ENCODE data around the gene CCDC12. TPM values are rescaled to one million over a fixed set of nuclear protein-coding genes. Genes with fewer than 3 reads are reported as not detected.

CCDC12 gene
- total and polyA plus RNA-seq, 3 experiments from 2014 or later: 56.4 to 114 (median 59.8) TPM

DNA sequence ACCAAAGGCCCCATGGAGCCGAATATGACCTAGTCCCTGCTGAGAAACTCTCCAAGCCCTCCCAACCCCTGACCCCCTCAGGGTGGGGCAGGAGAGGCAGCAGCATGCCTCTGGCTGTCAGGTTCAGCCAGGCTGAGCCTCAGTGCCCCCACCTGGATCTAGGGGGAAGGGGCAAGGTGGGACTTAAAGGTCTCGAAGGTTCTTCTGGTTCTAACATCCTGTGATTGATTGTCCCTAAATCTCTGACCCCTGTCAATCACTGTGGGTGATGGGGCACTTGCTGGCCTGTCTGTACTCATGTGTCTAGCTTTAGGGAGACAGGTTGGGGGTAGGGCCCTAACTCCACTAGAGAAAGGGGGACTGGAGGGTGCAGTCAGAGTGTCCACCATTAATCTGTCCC is 16.7 kb upstream of the CCDC12 start:
- no peak for DNase-seq
- H3K27ac ChIP-seq (ENCODE audit: low read depth, low read length): no peak overlapping the region
- Mint-ChIP-seq H3K27me3 (no peaks in the 10 kb centered on the region), H3K36me3 (peaks cover 0 to 84% (median 8%) of the 10 kb centered on the region in 3 donors), H3K4me1 (peaks cover 36 to 63% (median 37%) of the 10 kb centered on the region in 3 donors), H3K9me3 (no peaks in the 10 kb centered on the region), H3K4me3 (no peak overlapping the region), H3K27ac (peak overlapping the region in 3 of 8 donors; percentile 43 to 89 (median 63))
- ChIA-PET POLR2A (no interaction called here), CTCF (no interaction called here)
- H3K4me1 ChIP-seq (ENCODE audit: insufficient read depth, low read length): peaks cover 21% of the 10 kb centered on the region
- no peaks in the 10 kb centered on the region for H3K9me3 ChIP-seq (ENCODE audit: low read length)
- H3K4me3 ChIP-seq (ENCODE audit: low read length): no peak overlapping the region
- no peaks in the 10 kb centered on the region for H3K27me3 ChIP-seq (ENCODE audit: insufficient read depth, low read length, poor library complexity, severe bottlenecking)
- H3K36me3 ChIP-seq (ENCODE audit: insufficient read depth, low read length): peaks cover 19% of the 10 kb centered on the region

GRCh38 chr3:46992231-46992630 is 15.7 kb upstream of the CCDC12 start:
- Histone ChIP-seq H3K4me1 (ENCODE audit: insufficient read depth, low read length) (peaks cover 28% of the 10 kb centered on the region), H3K27me3 (ENCODE audit: insufficient read depth, low read length, poor library complexity, severe bottlenecking) (no peaks in the 10 kb centered on the region), H3K36me3 (ENCODE audit: insufficient read depth, low read length) (peaks cover 22% of the 10 kb centered on the region), H3K4me3 (ENCODE audit: low read length) (no peak overlapping the region), H3K27ac (ENCODE audit: low read depth, low read length) (no peak overlapping the region), H3K9me3 (ENCODE audit: low read length) (no peaks in the 10 kb centered on the region)
- Mint-ChIP-seq H3K27me3 (no peaks in the 10 kb centered on the region), H3K4me1 (peaks cover 40 to 63% (median 40%) of the 10 kb centered on the region in 3 donors), H3K36me3 (peaks cover 0 to 77% (median 8%) of the 10 kb centered on the region in 3 donors), H3K4me3 (peak overlapping the region in 1 of 7 donors; percentile 11), H3K27ac (peak overlapping the region in 5 of 8 donors; percentile 15 to 89 (median 30)), H3K9me3 (no peaks in the 10 kb centered on the region)
- DNase-seq: no peak
- POLR2A ChIA-PET: no interaction called here
- CTCF ChIA-PET: no interaction called here

DNA sequence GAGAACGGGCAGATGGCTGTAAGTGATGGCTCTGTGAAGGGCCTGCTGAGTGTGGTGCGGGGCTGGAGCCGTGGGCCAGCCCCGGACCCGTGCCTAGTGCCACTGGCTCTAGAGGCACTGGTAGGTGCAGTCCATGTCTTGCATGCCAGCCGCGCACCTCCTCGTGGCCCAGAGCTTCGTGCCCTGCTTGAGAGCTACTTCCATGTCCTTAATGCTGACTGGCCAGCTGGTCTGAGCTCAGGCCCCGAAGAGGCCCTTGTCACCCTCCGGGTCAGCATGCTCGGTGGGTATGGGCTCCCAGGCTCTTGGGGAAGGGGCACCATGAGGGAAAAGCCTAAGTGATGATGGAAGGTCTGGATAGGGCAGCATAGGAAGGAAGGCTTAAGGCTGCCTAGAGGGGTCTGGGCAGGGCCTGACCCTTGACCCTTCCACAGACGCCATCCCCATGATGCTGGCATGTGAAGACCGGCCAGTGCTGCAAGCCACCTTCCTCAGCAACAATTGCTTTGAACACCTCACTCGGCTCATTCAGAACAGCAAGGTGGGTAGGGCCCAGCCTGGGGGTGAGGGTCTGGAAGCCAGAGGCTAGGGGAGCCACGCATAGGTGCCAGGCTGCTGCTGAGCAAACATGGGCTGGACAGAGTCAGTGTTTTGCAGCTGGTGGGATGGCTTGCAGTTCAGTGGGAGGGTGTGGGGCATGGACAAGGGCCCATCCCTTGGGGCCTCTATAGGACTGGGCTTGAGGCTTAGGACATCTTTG is 15.0 kb upstream of the CCDC12 start:
- DNase-seq: no peak
- H3K27ac Mint-ChIP-seq: peak overlapping the region in 3 of 8 donors; percentile 34 to 92 (median 38)
- no peaks in the 10 kb centered on the region for H3K9me3 Mint-ChIP-seq
- Histone ChIP-seq H3K4me1 (ENCODE audit: insufficient read depth, low read length) (peaks cover 34% of the 10 kb centered on the region), H3K27me3 (ENCODE audit: insufficient read depth, low read length, poor library complexity, severe bottlenecking) (no peaks in the 10 kb centered on the region), H3K9me3 (ENCODE audit: low read length) (no peaks in the 10 kb centered on the region), H3K36me3 (ENCODE audit: insufficient read depth, low read length) (peaks cover 22% of the 10 kb centered on the region), H3K4me3 (ENCODE audit: low read length) (no peak overlapping the region), H3K27ac (ENCODE audit: low read depth, low read length) (no peak overlapping the region)
- H3K36me3 Mint-ChIP-seq: peaks cover 0 to 72% (median 8%) of the 10 kb centered on the region in 3 donors
- H3K4me3 Mint-ChIP-seq: no peak overlapping the region
- CTCF ChIA-PET: no interaction called here
- H3K27me3 Mint-ChIP-seq: no peaks in the 10 kb centered on the region
- peaks cover 40 to 63% (median 41%) of the 10 kb centered on the region in 3 donors for H3K4me1 Mint-ChIP-seq
- POLR2A ChIA-PET: no interaction called here

DNA sequence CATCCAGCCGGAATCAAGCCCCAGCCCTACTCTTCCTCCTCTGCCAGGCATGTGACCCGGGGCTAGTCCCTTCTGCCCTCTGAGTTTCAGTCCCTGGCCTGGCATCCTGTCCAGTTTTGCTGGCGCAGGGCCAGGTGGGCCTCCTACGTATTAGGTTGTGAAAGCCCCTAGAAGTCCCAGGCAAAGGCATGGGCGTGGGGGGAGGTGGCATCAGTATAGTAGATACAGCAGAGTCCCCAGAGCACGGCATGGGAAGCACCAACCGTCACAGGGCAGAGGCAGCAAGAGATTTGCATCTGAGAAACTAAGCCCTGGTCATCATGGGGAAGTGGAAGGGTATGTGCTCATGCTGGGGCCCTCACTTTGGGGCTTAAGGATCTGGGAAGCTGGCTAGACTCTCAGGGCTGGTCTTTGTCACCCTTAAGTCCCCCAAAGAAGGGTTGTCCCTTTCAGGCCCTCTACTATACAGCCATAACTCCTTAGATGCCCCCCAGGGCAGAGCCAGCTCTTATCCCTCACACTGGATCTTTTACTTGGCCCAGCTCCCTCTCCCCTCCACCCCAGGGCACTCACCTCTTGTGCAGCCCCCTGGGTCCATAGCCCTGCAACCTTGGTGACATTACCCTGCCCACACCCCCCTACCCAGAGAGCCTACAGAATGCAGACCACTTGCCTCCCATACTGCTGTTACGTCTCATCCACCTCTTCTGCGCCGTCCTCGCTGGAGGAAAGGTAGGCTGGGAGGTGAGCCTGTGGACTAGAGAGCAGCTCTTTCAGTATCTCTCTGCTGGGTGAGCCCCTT is 14.2 kb upstream of the CCDC12 start:
- H3K36me3 ChIP-seq (ENCODE audit: insufficient read depth, low read length): peaks cover 22% of the 10 kb centered on the region
- H3K4me1 ChIP-seq (ENCODE audit: insufficient read depth, low read length): peaks cover 42% of the 10 kb centered on the region
- CTCF ChIA-PET: no interaction called here

GRCh38 chr3:46989146-46989810 is 12.7 kb upstream of the CCDC12 start:
- Mint-ChIP-seq H3K4me1 (peaks cover 60 to 79% (median 63%) of the 10 kb centered on the region in 3 donors), H3K27me3 (no peaks in the 10 kb centered on the region), H3K36me3 (peaks cover 0 to 58% (median 5%) of the 10 kb centered on the region in 3 donors), H3K4me3 (peak overlapping the region in 6 of 7 donors; percentile 36 to 69 (median 59)), H3K9me3 (no peaks in the 10 kb centered on the region), H3K27ac (peak overlapping the region; percentile 73 to 96 (median 93))
- Histone ChIP-seq H3K36me3 (ENCODE audit: insufficient read depth, low read length) (peaks cover 22% of the 10 kb centered on the region), H3K4me1 (ENCODE audit: insufficient read depth, low read length) (peaks cover 57% of the 10 kb centered on the region), H3K27me3 (ENCODE audit: insufficient read depth, low read length, poor library complexity, severe bottlenecking) (no peaks in the 10 kb centered on the region), H3K27ac (ENCODE audit: low read depth, low read length) (peak overlapping the region; percentile 84), H3K4me3 (ENCODE audit: low read length) (no peak overlapping the region), H3K9me3 (ENCODE audit: low read length) (no peaks in the 10 kb centered on the region)
- no peak for DNase-seq
- ChIA-PET CTCF (interaction anchor here (2.5 kb wide), 1 partner anchor 9 kb away, joined by 13 read pairs; no protein-coding TSS in a partner anchor), POLR2A (no interaction called here)

More for the DNA sequence above, 14.2 kb upstream of the CCDC12 start:
- no peak for DNase-seq
- H3K27ac ChIP-seq (ENCODE audit: low read depth, low read length): no peak overlapping the region
- POLR2A ChIA-PET: no interaction called here
- Mint-ChIP-seq H3K36me3 (peaks cover 0 to 71% (median 8%) of the 10 kb centered on the region in 3 donors), H3K27me3 (no peaks in the 10 kb centered on the region), H3K4me1 (peaks cover 48 to 70% (median 48%) of the 10 kb centered on the region in 3 donors), H3K4me3 (peak overlapping the region in 1 of 7 donors; percentile 24), H3K9me3 (no peaks in the 10 kb centered on the region), H3K27ac (peak overlapping the region; percentile 38 to 95 (median 75))
- H3K9me3 ChIP-seq (ENCODE audit: low read length): no peaks in the 10 kb centered on the region
- no peaks in the 10 kb centered on the region for H3K27me3 ChIP-seq (ENCODE audit: insufficient read depth, low read length, poor library complexity, severe bottlenecking)
- no peak overlapping the region for H3K4me3 ChIP-seq (ENCODE audit: low read length)

DNA sequence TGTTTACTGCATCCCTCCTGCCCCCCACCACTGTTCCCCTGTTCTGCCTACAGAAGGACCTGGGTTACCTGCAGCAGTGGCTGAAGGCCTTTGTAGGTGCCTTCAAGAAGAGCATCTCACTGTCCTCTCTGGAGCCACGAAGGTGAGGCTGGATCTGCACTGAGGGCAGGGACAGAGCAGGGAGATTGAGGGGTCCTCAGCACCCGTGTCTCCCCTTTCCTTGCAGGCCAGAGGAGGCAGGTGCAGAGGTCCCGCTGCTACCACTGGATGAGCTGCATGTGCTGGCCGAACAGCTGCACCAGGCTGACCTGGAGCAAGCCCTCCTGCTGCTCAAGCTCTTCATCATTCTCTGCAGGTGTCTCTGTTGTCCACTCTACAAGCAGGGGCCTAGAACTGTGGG is 12.1 kb upstream of the CCDC12 start:
- Histone ChIP-seq H3K36me3 (ENCODE audit: insufficient read depth, low read length) (peaks cover 22% of the 10 kb centered on the region), H3K9me3 (ENCODE audit: low read length) (no peaks in the 10 kb centered on the region), H3K4me3 (ENCODE audit: low read length) (peak overlapping the region; percentile 39), H3K4me1 (ENCODE audit: insufficient read depth, low read length) (peaks cover 59% of the 10 kb centered on the region), H3K27me3 (ENCODE audit: insufficient read depth, low read length, poor library complexity, severe bottlenecking) (no peaks in the 10 kb centered on the region), H3K27ac (ENCODE audit: low read depth, low read length) (peak overlapping the region; percentile 84)
- peak overlapping the region; percentile 33 to 90 (median 66) for H3K4me3 Mint-ChIP-seq
- DNase-seq: no peak
- no peaks in the 10 kb centered on the region for H3K27me3 Mint-ChIP-seq
- ChIA-PET CTCF (interaction anchor here (1.8 to 2.5 kb wide), 2 partner anchors 10 to 41 kb away, joined by 8 to 13 read pairs; no protein-coding TSS in a partner anchor), POLR2A (interaction anchor here (1.8 kb wide), 2 partner anchors 10 to 12 kb away, joined by 9 read pairs; partner anchors contain the start of genes CCDC12 and NBEAL2)
- peaks cover 0 to 52% (median 5%) of the 10 kb centered on the region in 3 donors for H3K36me3 Mint-ChIP-seq
- no peaks in the 10 kb centered on the region for H3K9me3 Mint-ChIP-seq
- peaks cover 62 to 81% (median 68%) of the 10 kb centered on the region in 3 donors for H3K4me1 Mint-ChIP-seq
- H3K27ac Mint-ChIP-seq: peak overlapping the region in 7 of 8 donors; percentile 73 to 96 (median 94)

- Mint-ChIP-seq H3K27ac (peak overlapping the region; percentile 73 to 97 (median 94)), H3K36me3 (peaks cover 0 to 47% (median 5%) of the 10 kb centered on the region in 3 donors), H3K4me1 (peaks cover 64 to 87% (median 73%) of the 10 kb centered on the region in 3 donors), H3K27me3 (no peaks in the 10 kb centered on the region), H3K4me3 (peak overlapping the region; percentile 74 to 90 (median 83)), H3K9me3 (no peaks in the 10 kb centered on the region)
- CTCF ChIA-PET: interaction anchor here (1.4 to 2.5 kb wide), 5 partner anchors 11 to 78 kb away, joined by 4 to 13 read pairs (median 6); partner anchors contain the start of gene CCDC12
- Histone ChIP-seq H3K4me1 (ENCODE audit: insufficient read depth, low read length) (peaks cover 63% of the 10 kb centered on the region), H3K27me3 (ENCODE audit: insufficient read depth, low read length, poor library complexity, severe bottlenecking) (no peaks in the 10 kb centered on the region), H3K27ac (ENCODE audit: low read depth, low read length) (peak overlapping the region; percentile 84), H3K36me3 (ENCODE audit: insufficient read depth, low read length) (peaks cover 22% of the 10 kb centered on the region), H3K4me3 (ENCODE audit: low read length) (peak overlapping the region; percentile 53), H3K9me3 (ENCODE audit: low read length) (no peaks in the 10 kb centered on the region)
- DNase-seq: peak; percentile 86 to 96 (median 89)
- POLR2A ChIA-PET: interaction anchor here (1.0 to 1.8 kb wide), 5 partner anchors 9 to 176 kb away, joined by 3 to 9 read pairs (median 4); partner anchors contain the start of genes CCDC12, NBEAL2 and SETD2
Measured at GRCh38 chr3:46987743-46988401, 11.3 kb upstream of the CCDC12 start.

Data from CD8-positive, alpha-beta memory T cell (primary cell).